Endodermal cell (in vitro differentiated cells): ENCODE measurements around the gene LMF2. TPM values are rescaled to one million over a fixed set of nuclear protein-coding genes. Genes with fewer than 3 reads are reported as not detected.

ENCODE experiments used
- DNase-seq: peaks from one replicate; pipeline ENCODE4 v3.0.0-alpha.2; 2017
- H3K27ac ChIP-seq: 2 replicates; pipeline ENCODE4 v1.5.1; 2013; ENCODE audit warnings: mild to moderate bottlenecking, low read depth, low read length, moderate library complexity
- H3K27me3 ChIP-seq: 2 replicates; pipeline ENCODE4 v1.6.1; 2013; ENCODE audit warnings: mild to moderate bottlenecking, low read length, moderate library complexity; ENCODE audit not compliant: insufficient read depth, control insufficient read depth, poor library complexity, severe bottlenecking
- H3K36me3 ChIP-seq: 2 replicates; pipeline ENCODE4 v1.7.0; 2013; ENCODE audit warnings: mild to moderate bottlenecking, low read length, moderate library complexity; ENCODE audit not compliant: control insufficient read depth, insufficient read depth
- H3K4me1 ChIP-seq: one replicate; pipeline ENCODE4 v1.7.0; 2013; ENCODE audit warnings: low read length; ENCODE audit not compliant: control insufficient read depth, insufficient read depth
- H3K4me3 ChIP-seq: 2 replicates; pipeline ENCODE4 v1.5.1; 2013; ENCODE audit warnings: mild to moderate bottlenecking, low read length, moderate library complexity
- H3K9ac ChIP-seq: 2 replicates; pipeline ENCODE4 v1.6.1; 2013; ENCODE audit warnings: mild to moderate bottlenecking, low read length, moderate library complexity; ENCODE audit not compliant: poor library complexity, severe bottlenecking; ENCODE audit errors: extremely low read depth
- H3K9me3 ChIP-seq: 2 replicates; pipeline ENCODE4 v1.6.1; 2013; ENCODE audit warnings: mild to moderate bottlenecking, low read length, moderate library complexity; ENCODE audit not compliant: control insufficient read depth
- H3K27ac Mint-ChIP-seq: 2 replicates; pipeline ENCODE4 v1.8.0; 2020; ENCODE audit warnings: mixed read lengths
- H3K27me3 Mint-ChIP-seq: 2 replicates; pipeline ENCODE4 v1.8.0; 2021; ENCODE audit warnings: mild to moderate bottlenecking, mixed read lengths; ENCODE audit not compliant: insufficient read depth
- H3K36me3 Mint-ChIP-seq: 2 replicates; pipeline ENCODE4 v1.8.0; 2020; ENCODE audit warnings: low read depth, mixed read lengths
- H3K4me1 Mint-ChIP-seq: 2 replicates; pipeline ENCODE4 v1.8.0; 2020; ENCODE audit warnings: mixed read lengths
- H3K4me3 Mint-ChIP-seq: 2 replicates; pipeline ENCODE4 v1.8.0; 2020; ENCODE audit warnings: mild to moderate bottlenecking, moderate library complexity, mixed read lengths
- H3K9me3 Mint-ChIP-seq: 2 replicates; pipeline ENCODE4 v1.8.0; 2020; ENCODE audit warnings: mild to moderate bottlenecking, mixed read lengths
- WGBS, 2 experiments: methylation state at CpG; one replicate each; pipeline versions ENCODE4 v1.1.5 to v1.1.7; 2013; ENCODE audit warnings: missing lambda C conversion rate in 2 of 2, mixed read lengths in 1 of 2; ENCODE audit not compliant: insufficient coverage in 1 of 2, insufficient read length in 1 of 2; 5-methylcytosine and 5-hydroxymethylcytosine counted together
- total RNA-seq, 2 donors: library from RNA; stranded (reverse); fragmentation: NEBNext Ultra II Directional in 1 of 2; extraction: Animal tissue kit (Norgen Biotek cat#: 25700) in 1 of 2; gene quantifications; 2 replicates in 1 of 2; 3 replicates in 1 of 2; pipeline ENCODE4 v1.2.1, GENCODE V29; 2021
- TF ChIP-seq, protein P1 (sequence below): fragments of 200-600 bp; sonication (generic); conservative IDR thresholded peaks from 2 replicates; pipeline ENCODE4 v1.5.0; 2021; ENCODE audit warnings: antibody characterized with exemption, mild to moderate bottlenecking

LMF2 gene
- total RNA-seq, 2 donors from 2014 or later: 58.8 to 65.2 TPM

DNA sequence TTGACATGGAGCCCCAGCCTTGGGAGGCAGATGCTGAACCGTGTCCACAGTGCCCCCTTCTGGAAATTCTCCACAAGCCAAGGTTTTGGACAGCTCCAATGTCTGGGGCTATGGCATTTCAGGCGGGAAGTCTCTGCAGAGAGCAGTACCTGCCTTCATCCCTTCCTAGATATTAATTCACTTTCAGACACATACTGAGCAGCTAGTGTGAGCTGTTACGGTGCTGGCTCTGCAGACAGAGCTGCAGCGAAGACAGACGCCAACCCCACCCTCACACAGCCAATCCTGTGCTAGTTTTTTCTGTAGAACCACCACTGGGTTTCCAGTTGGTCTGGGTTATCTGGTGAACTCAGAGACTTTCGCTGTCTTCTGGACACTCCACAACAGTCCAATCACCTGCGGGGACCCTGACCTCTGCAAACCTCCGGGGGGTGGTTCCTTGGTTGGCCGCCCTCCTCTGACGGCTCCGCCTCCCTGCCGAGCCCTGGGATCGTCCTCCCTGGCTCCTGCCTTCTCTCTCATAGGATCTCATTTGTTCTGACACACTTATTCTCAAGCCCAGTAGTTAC is 9.1 kb downstream of the LMF2 start:
- no peaks in the 10 kb centered on the region for H3K4me1 ChIP-seq
- 31 to 33% methylated on average over 10 to 13 of the region's 13 CpGs for WGBS, 2 experiments
- no peak overlapping the region for H3K9ac ChIP-seq
- H3K27me3 ChIP-seq: no peaks in the 10 kb centered on the region
- no peak overlapping the region for H3K4me3 ChIP-seq
- H3K9me3 ChIP-seq: no peaks in the 10 kb centered on the region
- Mint-ChIP-seq H3K4me3 (no peak overlapping the region), H3K9me3 (no peaks in the 10 kb centered on the region), H3K27ac (no peak overlapping the region), H3K36me3 (peaks cover 2% of the 10 kb centered on the region), H3K4me1 (no peaks in the 10 kb centered on the region), H3K27me3 (peaks cover 14% of the 10 kb centered on the region)
- H3K36me3 ChIP-seq: no peaks in the 10 kb centered on the region
- no peak overlapping the region for H3K27ac ChIP-seq
- TF ChIP-seq, protein P1, sequence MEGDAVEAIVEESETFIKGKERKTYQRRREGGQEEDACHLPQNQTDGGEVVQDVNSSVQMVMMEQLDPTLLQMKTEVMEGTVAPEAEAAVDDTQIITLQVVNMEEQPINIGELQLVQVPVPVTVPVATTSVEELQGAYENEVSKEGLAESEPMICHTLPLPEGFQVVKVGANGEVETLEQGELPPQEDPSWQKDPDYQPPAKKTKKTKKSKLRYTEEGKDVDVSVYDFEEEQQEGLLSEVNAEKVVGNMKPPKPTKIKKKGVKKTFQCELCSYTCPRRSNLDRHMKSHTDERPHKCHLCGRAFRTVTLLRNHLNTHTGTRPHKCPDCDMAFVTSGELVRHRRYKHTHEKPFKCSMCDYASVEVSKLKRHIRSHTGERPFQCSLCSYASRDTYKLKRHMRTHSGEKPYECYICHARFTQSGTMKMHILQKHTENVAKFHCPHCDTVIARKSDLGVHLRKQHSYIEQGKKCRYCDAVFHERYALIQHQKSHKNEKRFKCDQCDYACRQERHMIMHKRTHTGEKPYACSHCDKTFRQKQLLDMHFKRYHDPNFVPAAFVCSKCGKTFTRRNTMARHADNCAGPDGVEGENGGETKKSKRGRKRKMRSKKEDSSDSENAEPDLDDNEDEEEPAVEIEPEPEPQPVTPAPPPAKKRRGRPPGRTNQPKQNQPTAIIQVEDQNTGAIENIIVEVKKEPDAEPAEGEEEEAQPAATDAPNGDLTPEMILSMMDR: peak; percentile 84
- DNase-seq: peak; percentile 93

DNA sequence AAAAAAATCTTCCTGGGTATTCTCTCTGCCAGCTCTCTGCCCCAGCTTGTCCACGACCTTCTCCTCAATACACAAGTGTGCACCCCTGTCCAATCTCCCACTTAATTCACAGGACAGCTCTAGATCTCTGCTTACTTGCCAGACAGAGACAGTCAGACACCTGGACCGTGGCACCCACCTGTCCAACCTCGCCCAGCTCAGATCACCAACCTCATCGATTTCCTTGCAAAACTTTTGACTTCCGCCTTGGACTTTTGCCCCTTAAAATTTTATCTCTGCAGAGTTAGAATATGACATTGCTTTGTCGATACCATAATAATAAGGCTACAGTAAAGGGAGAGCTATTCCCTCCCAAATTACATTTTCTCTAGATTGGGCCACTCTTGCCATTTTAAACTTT is 10.4 kb downstream of the LMF2 start:
- Mint-ChIP-seq H3K9me3 (no peaks in the 10 kb centered on the region), H3K36me3 (peaks cover 1% of the 10 kb centered on the region), H3K4me3 (no peak overlapping the region), H3K27me3 (peaks cover 17% of the 10 kb centered on the region), H3K27ac (no peak overlapping the region), H3K4me1 (no peaks in the 10 kb centered on the region)
- TF ChIP-seq, protein P1: no peak
- Histone ChIP-seq H3K9me3 (no peaks in the 10 kb centered on the region), H3K27ac (no peak overlapping the region), H3K4me1 (no peaks in the 10 kb centered on the region), H3K36me3 (no peaks in the 10 kb centered on the region), H3K9ac (no peak overlapping the region), H3K4me3 (no peak overlapping the region), H3K27me3 (no peaks in the 10 kb centered on the region)
- peak; percentile 24 for DNase-seq
- WGBS, 2 experiments: 90 to 92% methylated on average over 5 to 6 of the region's 6 CpGs

DNA sequence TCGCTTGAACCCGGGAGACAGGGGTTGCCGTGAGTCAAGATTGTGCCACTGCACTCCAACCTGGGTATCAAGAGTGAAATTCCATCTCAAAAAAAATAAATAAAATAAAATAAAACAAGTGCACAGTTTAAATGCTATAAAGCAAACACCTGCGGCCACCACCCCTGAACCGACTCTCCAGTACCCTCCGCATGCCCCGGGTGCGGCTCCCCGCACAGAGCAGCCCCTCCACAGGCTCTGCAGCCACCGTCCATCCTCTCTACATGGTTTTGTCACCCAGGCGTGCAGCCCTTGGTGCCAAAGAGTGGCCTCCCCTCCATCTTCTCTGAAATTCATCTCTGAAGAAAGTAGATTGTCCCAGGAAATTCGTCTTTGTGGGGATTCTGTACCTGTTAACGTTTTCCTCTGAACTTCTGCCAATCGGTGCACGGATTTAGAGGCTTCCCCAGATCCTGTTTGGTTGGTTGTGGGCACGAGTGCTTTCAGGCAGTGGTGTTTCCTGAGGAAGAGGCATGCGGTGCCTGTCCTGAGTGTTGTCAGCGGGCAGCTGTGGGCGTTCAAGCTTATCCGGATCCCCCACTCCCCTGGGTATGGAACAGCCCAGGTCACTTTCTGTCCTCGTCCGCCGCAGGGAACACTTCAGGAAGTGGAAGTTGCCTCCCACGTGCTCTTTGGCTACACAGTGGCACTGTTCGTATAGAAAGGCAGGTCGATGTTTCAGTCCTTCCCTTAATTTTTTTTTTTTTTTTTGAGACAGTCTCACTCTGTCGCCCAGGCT is 16.8 kb downstream of the LMF2 start:
- Mint-ChIP-seq H3K9me3 (no peaks in the 10 kb centered on the region), H3K27me3 (peaks cover 39% of the 10 kb centered on the region), H3K4me1 (peaks cover 11% of the 10 kb centered on the region), H3K36me3 (no peaks in the 10 kb centered on the region), H3K4me3 (no peak overlapping the region), H3K27ac (no peak overlapping the region)
- 90 to 91% methylated on average over 23 to 27 of the region's 27 CpGs for WGBS, 2 experiments
- TF ChIP-seq, protein P1: no peak
- DNase-seq: peak; percentile 20
- Histone ChIP-seq H3K9me3 (no peaks in the 10 kb centered on the region), H3K4me1 (no peaks in the 10 kb centered on the region), H3K4me3 (no peak overlapping the region), H3K27ac (no peak overlapping the region), H3K27me3 (no peaks in the 10 kb centered on the region), H3K9ac (no peak overlapping the region), H3K36me3 (no peaks in the 10 kb centered on the region)
